Nephron progenitor cell (in vitro differentiated cells): Measurements from ENCODE around the gene TMEM255B.

ENCODE experiments used
- DNase-seq: peaks from one replicate; pipeline ENCODE4 v3.0.0; 2021
- H3K27ac Mint-ChIP-seq: 2 replicates; pipeline ENCODE4 v1.8.0; 2021; ENCODE audit warnings: mild to moderate bottlenecking, moderate library complexity, mixed read lengths
- H3K27me3 Mint-ChIP-seq: 2 replicates; pipeline ENCODE4 v1.8.0; 2021; ENCODE audit warnings: mild to moderate bottlenecking, low read depth, mixed read lengths; ENCODE audit not compliant: poor library complexity
- H3K36me3 Mint-ChIP-seq: 2 replicates; pipeline ENCODE4 v1.8.0; 2021; ENCODE audit warnings: low read depth, mixed read lengths
- H3K4me1 Mint-ChIP-seq: 2 replicates; pipeline ENCODE4 v1.8.0; 2021; ENCODE audit warnings: mixed read lengths
- H3K4me3 Mint-ChIP-seq: 2 replicates; pipeline ENCODE4 v1.8.0; 2021; ENCODE audit warnings: mild to moderate bottlenecking, moderate library complexity, mixed read lengths
- H3K9me3 Mint-ChIP-seq: 2 replicates; pipeline ENCODE4 v1.8.0; 2021; ENCODE audit warnings: mild to moderate bottlenecking, moderate library complexity, mixed read lengths
- CTCF ChIP-seq: fragments of 200-600 bp; sonication (generic); IDR thresholded peaks from 2 replicates; pipeline ENCODE4 v1.5.0; 2021; ENCODE audit warnings: antibody characterized with exemption

The TMEM255B gene

GRCh38 chr13:113817860-113818691 lies 59.0 kb downstream of the TMEM255B start:
- no peak for TF ChIP-seq CTCF
- H3K27ac Mint-ChIP-seq: no peak overlapping the region
- no peak overlapping the region for H3K4me3 Mint-ChIP-seq

GRCh38 chr13:113818700-113819295 lies 59.8 kb downstream of the TMEM255B start:
- H3K27me3 Mint-ChIP-seq: peaks cover 5% of the 10 kb centered on the region
- H3K4me3 Mint-ChIP-seq: no peak overlapping the region
- DNase-seq: no peak
- TF ChIP-seq CTCF: no peak
- no peaks in the 10 kb centered on the region for H3K36me3 Mint-ChIP-seq
- no peak overlapping the region for H3K27ac Mint-ChIP-seq
- H3K9me3 Mint-ChIP-seq: no peaks in the 10 kb centered on the region
- peaks cover 32% of the 10 kb centered on the region for H3K4me1 Mint-ChIP-seq

More at GRCh38 chr13:113817860-113818691, 59.0 kb downstream of the TMEM255B start:
- H3K4me1 Mint-ChIP-seq: peaks cover 32% of the 10 kb centered on the region
- no peaks in the 10 kb centered on the region for H3K36me3 Mint-ChIP-seq
- no peaks in the 10 kb centered on the region for H3K9me3 Mint-ChIP-seq
- no peak for DNase-seq
- peaks cover 5% of the 10 kb centered on the region for H3K27me3 Mint-ChIP-seq

- peaks cover 32% of the 10 kb centered on the region for H3K4me1 Mint-ChIP-seq
- peaks cover 5% of the 10 kb centered on the region for H3K27me3 Mint-ChIP-seq
- no peak overlapping the region for H3K4me3 Mint-ChIP-seq
- H3K36me3 Mint-ChIP-seq: no peaks in the 10 kb centered on the region
- DNase-seq: no peak
- no peak overlapping the region for H3K27ac Mint-ChIP-seq
- H3K9me3 Mint-ChIP-seq: no peaks in the 10 kb centered on the region
- TF ChIP-seq CTCF: no peak
Observed at GRCh38 chr13:113819341-113819730, 60.3 kb downstream of the TMEM255B start.

- no peak overlapping the region for H3K27ac Mint-ChIP-seq
- no peak for TF ChIP-seq CTCF
- peaks cover 5% of the 10 kb centered on the region for H3K27me3 Mint-ChIP-seq
- peaks cover 32% of the 10 kb centered on the region for H3K4me1 Mint-ChIP-seq
- no peak for DNase-seq
- no peak overlapping the region for H3K4me3 Mint-ChIP-seq
- no peaks in the 10 kb centered on the region for H3K36me3 Mint-ChIP-seq
- no peaks in the 10 kb centered on the region for H3K9me3 Mint-ChIP-seq
Observed at GRCh38 chr13:113819731-113820715, 61.0 kb downstream of the TMEM255B start.

- peak overlapping the region; percentile 6 for H3K27ac Mint-ChIP-seq
- no peaks in the 10 kb centered on the region for H3K9me3 Mint-ChIP-seq
- peaks cover 8% of the 10 kb centered on the region for H3K27me3 Mint-ChIP-seq
- peaks cover 33% of the 10 kb centered on the region for H3K4me1 Mint-ChIP-seq
- no peak for TF ChIP-seq CTCF
- H3K4me3 Mint-ChIP-seq: no peak overlapping the region
- peak; percentile 42 for DNase-seq
- no peaks in the 10 kb centered on the region for H3K36me3 Mint-ChIP-seq
Observed at GRCh38 chr13:113820813-113821651, 62.0 kb downstream of the TMEM255B start.
